Left lung (tissue), 10 donors: Measurements from ENCODE around the gene NR3C2. TPM values are rescaled to one million over a fixed set of nuclear protein-coding genes. Genes with fewer than 3 reads are reported as not detected.

Source experiments
- ATAC-seq: fragments of 200-7000 bp; cut with Tn5 transposase; one replicate; pipeline ENCODE4 v1.9.1; 2020; ENCODE audit warnings: moderate library complexity
- DNase-seq, 4 donors: peaks; one replicate each; pipeline ENCODE4 v3.0.0-alpha.2; 2013 to 2020
- H3K27ac ChIP-seq, 2 donors: fragments of 200-600 bp; sonication (generic) in 1 of 2; one replicate each; pipeline versions ENCODE4 v1.5.0 to v1.8.0; 2020 to 2021
- H3K27me3 ChIP-seq, 2 donors: fragments of 200-600 bp; sonication (generic) in 1 of 2; one replicate each; pipeline versions ENCODE4 v1.5.0 to v1.8.0; 2020 to 2021
- H3K36me3 ChIP-seq, 2 donors: fragments of 200-600 bp; sonication (generic) in 1 of 2; one replicate each; pipeline versions ENCODE4 v1.5.0 to v1.8.0; 2020 to 2021
- H3K4me1 ChIP-seq, 2 donors: fragments of 200-600 bp; one replicate each; pipeline ENCODE4 v1.8.0; 2021
- H3K4me3 ChIP-seq, 2 donors: fragments of 200-600 bp; sonication (generic) in 1 of 2; one replicate each; pipeline versions ENCODE4 v1.5.0 to v1.8.0; 2020 to 2021; ENCODE audit warnings: mild to moderate bottlenecking in 1 of 2
- H3K9me3 ChIP-seq, 2 donors: fragments of 200-600 bp; sonication (generic) in 1 of 2; one replicate each; pipeline versions ENCODE4 v1.5.0 to v1.8.0; 2020 to 2021
- intact Hi-C, 2 donors: fragments of 100-400 bp; cut with DNase I; formaldehyde crosslinking; loops; one replicate each; pipeline versions ENCODE4 v1.11.2 to v1.14.2; 2022
- polyA plus RNA-seq, 6 donors: library from polyadenylated mRNA; unstranded; fragments of 120-200 nt; gene quantifications; one replicate each; pipeline ENCODE4 v1.2.1, GENCODE V29; 2013; ENCODE audit not compliant: insufficient read length in 6 of 6
- total RNA-seq, 2 donors: library from RNA; stranded (reverse); fragmentation: NEBNext Ultra II Directional; extraction: Animal tissue kit (Norgen Biotek cat#: 25700); gene quantifications; one replicate each; pipeline ENCODE4 v1.2.1, GENCODE V29; 2021
- TF ChIP-seq, protein P1 (sequence below), 2 donors: fragments of 200-600 bp; sonication (generic) in 1 of 2; IDR thresholded peaks; one replicate each; pipeline versions ENCODE4 v1.5.0 to v1.8.0; 2021; ENCODE audit warnings: antibody characterized with exemption in 2 of 2
- donor health status: DM: no; HTN: yes; CAD: no.
- donor health status: DM: no; HTN: no; CAD: no.

The NR3C2 gene
- total and polyA plus RNA-seq, 8 donors: 13.1 to 25.0 (median 17.0) TPM

DNA sequence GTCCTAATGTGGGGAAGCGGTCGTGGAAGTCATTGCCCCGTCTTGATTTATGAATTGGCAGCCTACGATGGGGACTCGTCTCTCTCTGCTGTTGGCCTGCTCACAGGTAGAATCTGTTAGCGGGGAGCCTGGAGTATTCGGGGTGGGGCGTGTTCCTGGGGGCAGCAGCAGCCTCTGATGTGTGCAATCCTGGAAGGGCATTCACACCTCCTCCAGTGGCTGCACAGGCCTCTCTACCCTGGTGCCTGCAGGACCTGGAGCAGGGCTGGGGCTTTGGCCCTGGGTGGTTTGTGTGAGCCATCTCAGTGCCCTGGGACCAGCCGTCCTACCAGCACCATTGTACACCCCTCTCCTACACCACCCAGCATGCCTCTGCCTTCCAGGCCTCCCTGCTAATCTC lies 369.4 kb downstream of the NR3C2 start:
- DNase-seq: no peak
- no peak for ATAC-seq
- Histone ChIP-seq H3K27me3 (no peaks in the 10 kb centered on the region), H3K27ac (no peak overlapping the region), H3K36me3 (peaks cover 0 to 46% of the 10 kb centered on the region in 2 donors), H3K4me1 (no peaks in the 10 kb centered on the region), H3K4me3 (no peak overlapping the region), H3K9me3 (peaks cover 0 to 16% of the 10 kb centered on the region in 2 donors)
- intact Hi-C loops: no loop called here
- TF ChIP-seq, protein P1, sequence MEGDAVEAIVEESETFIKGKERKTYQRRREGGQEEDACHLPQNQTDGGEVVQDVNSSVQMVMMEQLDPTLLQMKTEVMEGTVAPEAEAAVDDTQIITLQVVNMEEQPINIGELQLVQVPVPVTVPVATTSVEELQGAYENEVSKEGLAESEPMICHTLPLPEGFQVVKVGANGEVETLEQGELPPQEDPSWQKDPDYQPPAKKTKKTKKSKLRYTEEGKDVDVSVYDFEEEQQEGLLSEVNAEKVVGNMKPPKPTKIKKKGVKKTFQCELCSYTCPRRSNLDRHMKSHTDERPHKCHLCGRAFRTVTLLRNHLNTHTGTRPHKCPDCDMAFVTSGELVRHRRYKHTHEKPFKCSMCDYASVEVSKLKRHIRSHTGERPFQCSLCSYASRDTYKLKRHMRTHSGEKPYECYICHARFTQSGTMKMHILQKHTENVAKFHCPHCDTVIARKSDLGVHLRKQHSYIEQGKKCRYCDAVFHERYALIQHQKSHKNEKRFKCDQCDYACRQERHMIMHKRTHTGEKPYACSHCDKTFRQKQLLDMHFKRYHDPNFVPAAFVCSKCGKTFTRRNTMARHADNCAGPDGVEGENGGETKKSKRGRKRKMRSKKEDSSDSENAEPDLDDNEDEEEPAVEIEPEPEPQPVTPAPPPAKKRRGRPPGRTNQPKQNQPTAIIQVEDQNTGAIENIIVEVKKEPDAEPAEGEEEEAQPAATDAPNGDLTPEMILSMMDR (IDR thresholded peaks at IDR 0.05): no peak

DNA sequence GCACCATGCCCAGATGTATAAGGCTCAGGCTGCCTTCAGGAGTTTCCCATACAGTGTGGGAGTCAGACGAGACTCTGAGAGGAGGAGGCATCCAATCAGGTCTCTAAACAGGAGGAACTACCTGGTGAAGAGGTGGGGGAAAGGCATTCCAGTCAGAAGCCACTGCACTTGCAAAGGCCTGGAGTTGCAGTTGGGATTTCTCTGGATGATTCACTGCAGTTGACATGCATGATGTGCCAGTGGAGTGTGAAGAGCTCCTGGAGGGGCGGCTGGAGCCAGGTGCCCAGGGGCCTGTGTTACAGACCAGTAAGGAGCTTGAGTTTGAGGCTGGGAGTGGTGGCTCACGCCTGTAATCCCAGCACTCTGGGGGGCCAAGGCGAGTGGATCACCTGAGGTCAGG lies 371.2 kb downstream of the NR3C2 start:
- peaks cover 0 to 15% of the 10 kb centered on the region in 2 donors for H3K9me3 ChIP-seq
- H3K27me3 ChIP-seq: no peaks in the 10 kb centered on the region
- DNase-seq (no peak), ATAC-seq (no peak)
- H3K4me3 ChIP-seq: no peak overlapping the region
- H3K36me3 ChIP-seq: peaks cover 0 to 35% of the 10 kb centered on the region in 2 donors
- no peak overlapping the region for H3K27ac ChIP-seq
- intact Hi-C loops: no loop called here
- H3K4me1 ChIP-seq: no peaks in the 10 kb centered on the region
- TF ChIP-seq, protein P1 (IDR thresholded peaks at IDR 0.05): no peak

DNA sequence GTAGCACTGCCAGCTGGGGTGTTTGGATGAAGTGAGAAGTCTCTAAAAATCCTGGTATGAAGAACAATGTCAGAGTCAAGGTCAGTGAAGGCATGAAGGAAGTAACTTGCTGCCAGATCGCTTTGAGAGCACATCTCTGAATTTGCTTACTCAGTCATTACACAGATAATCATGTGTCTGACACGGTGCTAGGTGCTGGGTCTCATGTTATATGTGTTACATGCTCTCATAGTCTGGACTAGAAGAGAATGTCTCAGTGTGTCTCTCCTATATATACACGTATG lies 372.4 kb downstream of the NR3C2 start:
- peak in 1 of 4 donors; percentile 38 for DNase-seq
- H3K9me3 ChIP-seq: peaks cover 0 to 7% of the 10 kb centered on the region in 2 donors
- H3K4me1 ChIP-seq: no peaks in the 10 kb centered on the region
- TF ChIP-seq, protein P1 (IDR thresholded peaks at IDR 0.05): no peak
- H3K36me3 ChIP-seq: peaks cover 0 to 29% of the 10 kb centered on the region in 2 donors
- no peak overlapping the region for H3K4me3 ChIP-seq
- H3K27me3 ChIP-seq: no peaks in the 10 kb centered on the region
- no peak overlapping the region for H3K27ac ChIP-seq
- intact Hi-C loops: no loop called here
- ATAC-seq: no peak

DNA sequence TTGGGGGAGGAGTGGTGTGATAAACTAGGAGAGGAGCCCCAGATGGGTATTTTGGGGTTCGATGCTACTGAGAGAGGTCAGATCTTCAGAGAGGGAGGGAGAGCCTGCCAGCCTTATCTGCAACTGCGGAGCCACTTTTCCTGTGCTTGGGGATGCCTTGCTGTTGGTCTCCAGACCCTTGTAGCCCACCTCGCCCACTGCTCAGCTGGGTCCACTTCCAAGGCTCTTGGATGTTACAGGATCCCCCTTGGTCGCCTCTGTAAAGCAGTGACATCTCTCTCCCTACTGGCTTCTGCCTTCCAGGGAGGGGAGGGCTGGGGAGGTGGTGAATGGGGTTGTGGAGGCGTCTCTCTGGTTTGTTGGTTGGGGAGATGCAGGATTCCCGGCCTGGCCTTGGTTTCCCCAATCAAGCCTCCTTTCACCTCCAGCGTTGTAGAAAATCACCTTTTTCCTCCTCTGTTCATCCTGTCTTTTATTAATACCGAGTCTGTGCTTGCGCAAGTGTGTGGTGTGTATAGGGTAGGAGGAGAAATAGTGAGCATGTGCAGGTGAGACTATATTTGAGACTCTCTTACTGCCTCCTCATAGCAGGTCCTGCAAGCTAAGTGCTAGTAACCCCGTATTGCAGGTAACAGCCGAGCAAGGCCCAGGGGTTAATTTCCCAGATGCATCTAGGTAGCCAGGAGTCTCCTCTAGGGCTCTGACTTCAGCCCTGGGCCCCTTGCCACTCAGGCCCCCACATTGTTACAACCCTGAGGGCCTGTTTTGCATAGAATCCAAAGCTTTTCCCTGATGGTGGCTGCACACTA lies 372.9 kb downstream of the NR3C2 start:
- Histone ChIP-seq H3K27me3 (no peaks in the 10 kb centered on the region), H3K27ac (no peak overlapping the region), H3K9me3 (peaks cover 0 to 2% of the 10 kb centered on the region in 2 donors), H3K36me3 (peaks cover 0 to 29% of the 10 kb centered on the region in 2 donors), H3K4me3 (no peak overlapping the region), H3K4me1 (no peaks in the 10 kb centered on the region)
- TF ChIP-seq, protein P1 (IDR thresholded peaks at IDR 0.05): no peak
- intact Hi-C loops: no loop called here
- no peak for ATAC-seq
- DNase-seq: no peak

DNA sequence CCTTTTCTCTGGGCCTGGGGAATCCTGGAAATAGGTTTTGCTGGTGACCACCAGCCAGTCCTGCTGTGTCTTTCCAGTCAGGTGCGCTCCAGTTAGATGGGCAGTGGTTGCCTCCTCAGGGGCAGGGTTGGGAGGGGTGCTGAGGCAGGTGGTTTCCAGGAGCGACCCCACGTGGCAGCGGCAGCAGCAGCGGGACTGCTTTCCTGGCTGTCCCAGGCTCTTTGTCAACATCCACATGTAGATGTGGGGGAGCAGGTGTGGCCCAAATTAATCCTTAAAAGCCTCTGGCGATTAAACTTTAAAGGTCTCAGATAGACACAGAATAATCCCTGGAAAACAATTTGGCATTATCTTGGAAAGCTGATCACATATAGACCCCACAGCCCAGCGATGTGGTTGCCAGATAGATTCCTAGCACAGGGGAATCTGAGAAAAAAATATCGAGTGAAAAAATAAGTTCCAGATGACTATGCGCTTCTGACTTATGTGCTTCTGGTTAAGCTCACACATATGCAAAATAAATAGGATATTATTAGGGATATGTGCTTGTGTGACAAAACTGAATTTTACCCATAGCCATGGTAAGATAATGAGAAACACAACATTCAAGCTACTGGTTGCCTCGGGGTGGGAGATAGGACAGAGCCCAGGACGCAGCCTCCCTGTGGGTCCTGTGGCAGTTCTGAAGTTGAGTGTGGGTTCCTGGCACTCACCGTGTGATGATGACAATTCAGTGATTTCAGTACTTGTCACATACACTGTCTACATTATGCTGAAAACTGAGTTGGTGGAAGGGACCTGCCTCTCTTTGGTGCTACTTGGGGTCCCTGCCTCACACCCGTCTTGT lies 373.9 kb downstream of the NR3C2 start:
- Histone ChIP-seq H3K27ac (no peak overlapping the region), H3K27me3 (no peaks in the 10 kb centered on the region), H3K9me3 (no peaks in the 10 kb centered on the region), H3K4me1 (no peaks in the 10 kb centered on the region), H3K36me3 (peaks cover 0 to 32% of the 10 kb centered on the region in 2 donors), H3K4me3 (no peak overlapping the region)
- TF ChIP-seq, protein P1 (IDR thresholded peaks at IDR 0.05): no peak
- ATAC-seq (no peak), DNase-seq (no peak)
- intact Hi-C loops: no loop called here
